GM18502 (cell line): ENCODE results near the gene RALGAPB.

Experiments
- ATAC-seq: cut with Tn5 transposase; IDR thresholded peaks from one replicate; pipeline ENCODE4 v1.9.1; 2021; ENCODE audit warnings: mild to moderate bottlenecking; ENCODE audit not compliant: unreplicated experiment, poor library complexity

RALGAPB gene

DNA sequence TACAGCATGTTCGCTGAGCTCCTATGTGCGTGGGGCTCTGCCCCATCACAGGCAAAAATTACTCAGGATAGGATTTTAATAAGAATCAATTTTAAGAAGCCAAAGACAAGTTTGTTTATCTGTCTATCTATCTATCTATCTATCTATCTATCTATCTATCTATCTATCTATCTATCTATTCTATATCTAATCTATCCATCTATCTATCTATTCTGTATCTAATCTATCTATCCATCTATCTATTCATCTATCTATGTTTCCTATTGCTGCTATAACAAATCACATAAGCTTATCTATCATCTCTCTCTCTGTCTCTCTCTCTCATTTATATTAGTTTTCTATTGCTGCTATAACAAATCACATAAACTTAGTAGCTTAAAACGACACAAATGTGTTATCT lies 130.6 kb downstream of the RALGAPB start:
- no peak for ATAC-seq

DNA sequence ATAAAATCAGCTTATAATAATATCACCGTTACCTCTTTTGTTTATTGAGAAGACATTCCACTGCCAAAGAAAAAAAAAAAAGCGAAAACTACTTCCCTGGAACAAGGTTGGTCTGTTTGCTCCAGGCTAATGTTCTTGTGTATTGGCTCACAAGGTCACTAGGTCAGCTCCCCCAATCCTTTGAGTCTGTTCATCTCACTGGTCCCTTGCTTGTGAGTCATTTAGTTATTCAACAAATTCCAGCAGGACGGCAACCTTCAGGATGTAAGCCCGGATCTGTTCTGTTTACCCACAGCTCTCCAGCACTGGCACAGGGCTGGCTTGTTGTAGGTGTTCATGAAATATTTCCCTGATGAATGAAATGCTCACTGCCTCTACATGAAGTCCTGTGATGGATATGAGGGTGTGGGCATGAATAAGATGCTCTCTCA lies 132.2 kb downstream of the RALGAPB start:
- no peak for ATAC-seq

DNA sequence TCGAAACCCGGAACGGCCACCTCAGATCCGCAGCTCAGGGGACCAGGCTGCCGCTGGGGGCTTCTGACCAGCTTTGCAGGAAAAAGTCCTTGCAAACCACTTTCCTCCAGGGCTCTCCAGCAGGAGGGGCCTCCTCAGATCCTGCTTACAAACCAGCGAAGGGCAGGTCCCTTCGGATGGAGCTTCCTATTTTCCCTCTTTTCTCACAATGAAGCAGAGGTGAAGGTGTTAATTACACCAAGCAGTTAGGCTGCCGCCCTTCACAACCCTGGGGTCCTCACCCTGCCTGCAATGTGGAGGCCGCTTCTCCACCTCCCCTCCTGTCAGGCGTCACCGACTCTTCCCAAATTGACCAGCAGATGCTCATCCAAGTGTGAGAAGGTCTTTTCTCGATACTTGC lies 134.7 kb downstream of the RALGAPB start:
- no peak for ATAC-seq

DNA sequence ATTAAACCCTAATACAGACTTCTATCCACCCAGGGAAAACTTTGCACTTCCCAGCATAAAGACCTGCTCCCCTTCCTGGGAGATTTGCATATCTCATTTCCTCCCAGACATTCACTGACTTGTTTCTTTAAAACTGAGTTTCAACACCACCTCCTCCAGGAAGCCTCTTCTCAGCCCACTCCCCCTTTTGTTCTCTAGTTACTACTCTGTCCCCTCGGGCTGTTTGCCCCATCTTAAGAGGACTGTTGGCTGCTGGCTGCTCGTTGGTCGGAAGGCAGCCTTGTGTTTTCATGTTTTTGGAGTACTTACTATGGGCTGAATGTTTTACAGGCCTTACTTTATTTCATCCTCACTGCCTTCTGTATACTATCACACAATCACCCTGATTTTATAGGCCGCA lies 135.5 kb downstream of the RALGAPB start:
- no peak for ATAC-seq

DNA sequence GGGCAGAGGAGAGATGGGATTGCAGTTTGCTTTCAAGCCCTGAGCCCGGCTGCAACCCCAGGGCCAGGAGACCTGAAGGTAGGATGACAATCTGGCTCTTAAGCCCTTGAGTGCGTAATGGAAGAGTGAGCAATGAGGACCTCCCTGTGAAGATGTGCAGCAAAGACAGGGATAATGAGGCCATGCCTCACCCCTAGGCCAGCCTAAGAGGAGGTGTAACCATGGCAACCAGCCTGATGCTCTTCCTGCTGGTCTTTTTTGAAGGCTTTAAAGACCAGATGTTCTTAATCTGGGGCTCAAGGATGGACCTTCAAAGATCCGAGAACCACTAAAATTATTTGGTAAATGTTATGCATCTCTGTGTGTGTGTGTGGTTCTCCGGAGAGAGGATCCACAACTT lies 137.2 kb downstream of the RALGAPB start:
- no peak for ATAC-seq

DNA sequence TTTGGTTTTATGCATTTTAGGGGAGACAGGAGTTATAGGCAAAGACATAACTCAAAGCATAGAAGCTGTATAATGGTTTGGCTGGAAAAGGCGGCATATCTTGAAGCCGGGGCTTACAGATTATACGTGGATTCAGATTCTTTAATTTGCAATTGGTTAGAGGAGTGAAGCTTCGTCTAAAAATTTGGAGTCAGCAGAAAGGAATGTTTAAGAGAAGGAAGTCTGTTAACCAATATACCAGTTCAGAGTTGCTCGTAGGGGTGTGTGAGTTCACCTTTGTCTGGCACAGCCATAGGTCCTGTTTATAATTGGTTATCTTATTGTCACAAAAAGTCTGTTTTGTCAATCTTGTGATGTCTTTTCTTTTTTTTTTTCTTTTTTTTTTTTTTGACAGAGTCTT lies 137.9 kb downstream of the RALGAPB start:
- no peak for ATAC-seq

DNA sequence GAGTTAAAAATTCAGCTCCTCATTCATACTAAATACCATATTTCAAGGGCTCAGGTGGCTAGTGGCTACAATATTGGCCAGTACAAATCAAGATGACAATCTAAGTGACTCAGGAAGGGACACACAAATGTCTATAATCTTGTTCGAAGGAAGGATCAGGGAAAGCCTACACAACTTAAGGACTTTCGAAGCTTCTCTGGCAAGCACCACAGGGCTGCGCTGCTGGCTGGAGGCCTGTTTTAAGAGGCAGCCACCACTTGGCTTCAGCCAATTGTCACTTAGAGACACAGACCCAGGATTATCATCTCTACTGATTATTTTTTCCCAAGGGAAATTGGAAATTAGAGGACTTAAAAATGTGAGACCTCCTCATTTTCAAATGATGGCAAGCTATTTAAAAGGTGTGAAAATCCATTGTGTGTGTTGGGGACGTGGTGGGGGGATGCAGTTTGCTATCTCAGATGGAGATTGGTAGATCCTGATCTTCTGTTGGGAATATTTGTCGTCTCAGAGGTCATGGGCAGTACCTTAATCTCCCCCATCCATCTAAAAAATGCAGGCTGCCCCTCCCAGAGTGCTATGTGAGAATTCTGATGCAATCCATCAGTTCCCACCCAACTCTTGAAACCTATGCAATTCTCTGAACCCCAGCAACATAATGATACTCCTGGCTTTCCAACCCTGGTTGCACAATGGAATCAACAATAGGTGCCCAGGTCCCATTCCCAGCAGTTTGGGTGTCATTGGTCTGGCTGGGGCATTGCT lies 140.3 kb downstream of the RALGAPB start:
- no peak for ATAC-seq

DNA sequence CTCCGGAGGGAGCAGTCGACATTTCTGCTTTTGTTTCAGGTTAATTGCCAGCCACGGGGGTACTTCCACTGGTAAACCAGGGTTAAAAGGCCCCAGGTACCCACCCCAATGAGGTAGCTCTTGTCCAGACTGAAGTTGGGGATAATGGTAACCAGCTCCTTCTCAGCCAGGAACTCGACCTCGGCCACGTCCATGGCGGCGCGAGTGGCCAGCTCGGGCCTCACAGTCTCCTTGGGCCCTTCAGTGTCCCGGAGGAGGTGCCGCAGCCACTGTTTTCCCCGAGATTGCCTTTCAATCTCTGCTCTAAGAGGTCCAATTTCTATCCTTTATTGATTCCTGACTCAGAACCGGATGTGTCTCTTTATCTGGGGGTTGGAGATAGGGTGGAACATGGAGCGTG lies 142.6 kb downstream of the RALGAPB start:
- ATAC-seq, result no peak

DNA sequence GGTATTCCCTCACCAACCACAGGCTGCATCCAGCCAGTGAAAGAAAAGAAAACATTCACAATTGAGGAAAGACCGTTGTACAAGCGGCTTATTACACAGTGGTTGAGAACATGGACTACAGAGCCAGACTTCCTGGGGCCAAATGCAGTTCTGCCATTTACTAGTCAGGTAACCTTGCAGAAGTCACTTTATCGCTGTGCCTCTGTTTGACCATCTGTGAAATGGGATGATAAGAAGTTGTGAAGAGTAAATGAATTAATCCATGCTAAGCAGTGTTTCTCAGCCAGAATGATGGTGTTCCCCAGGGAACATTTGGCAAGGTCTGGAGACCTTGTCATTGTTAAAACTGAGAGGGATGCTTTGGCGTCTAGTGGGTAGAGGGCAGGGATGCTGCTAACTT lies 143.8 kb downstream of the RALGAPB start:
- no peak for ATAC-seq

DNA sequence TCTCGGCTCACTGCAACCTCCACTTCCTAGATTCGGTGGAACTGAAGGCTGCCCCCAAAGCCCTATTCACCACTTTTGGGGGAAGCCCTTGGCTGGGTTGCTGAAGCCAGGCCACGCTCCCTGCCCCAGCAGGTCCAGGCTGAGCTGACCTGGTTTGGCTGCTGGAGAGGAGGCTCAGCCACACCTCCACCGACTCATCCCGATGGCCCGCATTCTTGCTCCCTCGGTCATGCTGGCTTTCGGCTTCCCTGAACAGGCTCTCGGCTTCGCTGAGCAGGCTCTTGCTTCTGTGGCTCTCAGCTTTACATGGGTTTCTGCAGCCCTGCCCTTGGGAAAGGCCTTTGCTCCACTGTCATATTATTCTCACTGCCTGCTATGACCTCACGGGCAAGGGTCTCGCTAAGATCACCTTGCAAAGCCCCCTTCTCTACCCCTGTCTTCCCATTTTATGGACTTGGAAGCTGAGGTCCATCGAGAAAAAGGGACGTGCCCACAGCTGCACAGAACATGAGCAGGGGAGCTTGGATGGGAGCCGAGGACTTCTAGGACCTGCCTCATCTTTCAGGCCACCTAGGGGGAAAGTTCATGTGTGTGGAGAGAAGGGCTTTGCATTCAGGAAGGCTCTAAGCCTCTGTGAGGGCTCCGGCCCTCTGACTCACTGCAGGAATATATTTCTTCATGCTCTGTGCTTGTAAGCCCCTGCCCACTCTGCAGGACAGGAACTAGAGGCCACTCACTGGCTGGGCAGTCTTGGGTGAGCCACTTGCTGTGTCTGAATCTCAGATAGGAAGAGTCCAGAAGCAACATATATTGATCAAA lies 144.6 kb downstream of the RALGAPB start:
- ATAC-seq, result no peak

DNA sequence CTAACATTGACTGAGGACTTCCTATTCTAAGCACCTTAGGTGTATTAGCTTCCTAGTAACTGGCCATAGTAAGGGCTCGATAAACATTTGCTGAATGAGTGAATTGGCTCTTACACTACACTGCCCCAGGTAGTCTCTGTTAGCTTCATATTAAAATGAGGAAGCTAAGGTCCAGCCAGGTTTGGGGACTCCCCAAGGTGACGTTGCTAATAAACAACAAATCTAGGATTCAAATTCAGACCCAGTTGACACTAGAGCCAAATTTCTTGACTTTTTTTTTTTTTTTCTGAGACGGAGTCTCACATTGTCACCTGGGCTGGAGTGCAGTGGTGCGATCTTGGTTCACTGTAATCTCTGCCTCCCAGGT lies 145.2 kb downstream of the RALGAPB start:
- ATAC-seq, result no peak

DNA sequence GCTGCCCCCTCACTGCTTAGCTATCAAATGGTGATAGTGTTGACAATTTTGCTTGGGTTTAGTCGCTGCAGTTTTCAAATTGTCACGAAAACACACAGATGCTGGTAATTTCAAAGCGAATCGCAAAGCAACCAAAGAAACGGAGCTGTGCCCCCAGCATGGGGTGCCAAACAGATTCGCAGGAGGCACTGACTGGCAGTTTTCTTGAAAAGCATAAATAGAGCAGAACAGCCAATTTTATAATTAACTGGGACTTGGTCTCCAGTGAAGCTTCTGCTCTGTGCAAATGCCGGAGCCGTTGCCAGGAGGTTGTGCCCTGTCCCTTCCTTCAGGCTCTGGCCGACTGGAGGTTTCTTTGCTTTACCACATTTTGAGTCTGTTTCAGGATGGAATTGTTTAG lies 147.8 kb downstream of the RALGAPB start:
- no peak for ATAC-seq

DNA sequence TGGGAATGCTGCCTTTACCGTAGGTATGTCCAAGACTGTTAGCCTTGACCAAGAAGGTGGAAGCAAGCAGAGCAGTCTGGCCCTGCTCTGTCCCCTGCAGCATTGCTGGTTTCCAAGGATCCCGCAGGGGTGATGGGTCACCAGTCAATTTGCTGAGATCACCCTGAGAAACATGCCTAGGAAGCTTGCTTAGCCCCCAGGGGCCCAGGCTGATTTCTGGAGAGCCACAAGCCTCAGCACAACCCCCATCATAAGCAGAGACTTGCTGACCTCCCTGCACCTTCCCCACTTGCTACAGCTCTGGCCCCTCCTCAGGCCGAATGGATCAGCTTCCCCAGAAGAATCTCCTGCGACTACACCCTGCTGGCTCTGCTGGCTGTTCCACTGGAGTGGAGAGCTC lies 150.4 kb downstream of the RALGAPB start:
- no peak for ATAC-seq

DNA sequence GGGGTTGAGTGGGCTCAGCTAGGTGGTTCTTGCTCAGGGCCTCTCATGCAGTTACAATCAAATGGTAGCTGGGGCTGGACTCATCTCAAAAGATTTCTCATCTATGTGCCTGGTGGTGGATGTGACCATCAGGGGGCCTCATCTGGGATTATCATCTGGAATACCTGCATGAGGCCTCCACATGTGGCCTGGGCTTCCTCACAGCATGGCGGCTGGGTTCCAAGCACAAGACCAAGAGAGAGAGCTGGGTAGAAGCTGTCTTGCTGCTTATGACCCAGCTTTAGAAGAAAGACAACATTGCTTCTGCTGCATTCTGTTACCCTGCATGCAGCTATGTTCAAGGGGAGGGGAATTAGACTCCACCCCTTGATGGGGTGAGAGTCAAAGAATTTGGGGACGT lies 151.4 kb downstream of the RALGAPB start:
- ATAC-seq, result no peak

DNA sequence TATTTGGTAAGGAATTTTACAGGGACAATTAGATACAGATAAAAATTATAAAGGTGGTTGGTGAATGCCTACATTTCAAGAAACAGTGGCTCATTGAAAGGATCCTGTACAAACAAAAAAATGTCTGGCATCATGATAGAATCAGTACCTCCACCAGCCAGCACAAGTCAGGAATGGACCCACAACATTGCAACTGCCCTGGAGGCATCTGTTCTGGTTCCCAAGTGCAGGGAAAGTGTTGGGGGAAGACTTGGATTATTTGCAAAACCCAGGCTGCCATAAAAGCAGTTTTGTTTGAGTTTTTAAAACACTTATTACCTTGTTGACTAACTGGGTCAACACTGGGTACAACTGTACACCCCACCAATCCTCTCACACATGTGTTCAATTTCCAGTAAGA lies 153.3 kb downstream of the RALGAPB start:
- no peak for ATAC-seq

DNA sequence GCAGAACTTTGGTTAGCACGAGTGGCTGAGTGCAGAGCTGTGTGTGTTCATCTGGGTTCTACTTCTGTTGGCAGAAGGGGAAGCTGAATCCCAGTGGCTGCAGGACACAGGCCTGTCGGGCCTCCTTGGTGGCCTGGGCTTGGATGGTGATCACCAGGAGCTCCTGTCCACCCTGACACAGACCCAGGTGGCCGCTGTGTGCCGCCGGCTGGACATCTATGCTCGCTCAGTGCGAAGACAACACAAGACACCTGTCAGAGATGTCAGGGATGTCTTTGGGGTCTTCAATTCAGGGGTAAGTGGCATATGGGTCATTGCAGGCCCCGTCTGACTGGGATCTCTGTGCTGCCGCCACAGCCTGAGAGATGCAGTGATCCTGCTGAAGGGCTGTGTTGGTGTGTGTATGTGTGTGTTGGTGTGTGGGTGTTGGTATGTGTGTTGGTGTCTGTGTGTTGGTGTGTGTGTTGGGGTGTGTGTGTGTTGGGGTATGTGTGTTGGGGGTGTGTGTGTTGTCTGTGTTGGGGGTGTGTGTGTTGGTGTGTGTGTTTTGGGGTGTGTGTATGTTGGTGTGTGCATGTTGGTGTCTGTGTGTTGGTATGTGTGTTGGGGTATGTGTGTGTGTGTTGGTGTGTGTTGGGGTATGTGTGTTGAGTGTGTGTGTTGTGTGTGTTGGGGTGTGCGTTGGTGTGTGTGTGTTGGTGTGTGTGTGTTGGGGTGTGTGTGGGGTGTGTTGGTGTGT lies 154.4 kb downstream of the RALGAPB start:
- no peak for ATAC-seq
